ENCODE data around the gene ZNF850. TPM values are rescaled to one million over a fixed set of nuclear protein-coding genes. Genes with fewer than 3 reads are reported as not detected.
"Not testable (repeated sequence)": the region's sequence is repeated elsewhere in the genome, so short reads cannot be mapped to it uniquely, and the experiment has no call there.

The ZNF850 gene
- total RNA-seq, 1 donor from 2014 or later: 7.9 TPM

GRCh38 chr19:36745870-36746269 lies 26.7 kb downstream of the ZNF850 start:
- H3K4me1 Mint-ChIP-seq: no peaks in the 10 kb centered on the region
- no peak for ATAC-seq (ENCODE audit: low read depth)
- no peaks in the 10 kb centered on the region for H3K27me3 Mint-ChIP-seq
- no peak overlapping the region for H3K4me3 Mint-ChIP-seq
- ChIA-PET POLR2A (no interaction called here), CTCF (no interaction called here)
- no peak overlapping the region for H3K27ac Mint-ChIP-seq
- H3K9me3 Mint-ChIP-seq: peaks cover 45% of the 10 kb centered on the region
- peaks cover 85% of the 10 kb centered on the region for H3K36me3 Mint-ChIP-seq (ENCODE audit: low read depth)
- intact Hi-C loops (cut with micrococcal nuclease): no loop called here
- TF ChIP-seq CTCF (IDR thresholded peaks at IDR 0.05): no peak
- DNase-seq: no peak

GRCh38 chr19:36736166-36736565 lies 36.4 kb downstream of the ZNF850 start:
- DNase-seq; POLR2A ChIA-PET; intact Hi-C loops (cut with micrococcal nuclease); H3K4me3 Mint-ChIP-seq; ATAC-seq (ENCODE audit: low read depth); H3K27me3 Mint-ChIP-seq; CTCF ChIA-PET; H3K4me1 Mint-ChIP-seq; H3K27ac Mint-ChIP-seq: not testable (repeated sequence)
- H3K9me3 Mint-ChIP-seq: peaks cover 52% of the 10 kb centered on the region
- H3K36me3 Mint-ChIP-seq (ENCODE audit: low read depth): peaks cover 76% of the 10 kb centered on the region

GRCh38 chr19:36719687-36720556 lies 52.7 kb downstream of the ZNF850 start:
- H3K4me1 Mint-ChIP-seq: no peaks in the 10 kb centered on the region
- H3K4me3 Mint-ChIP-seq: no peak overlapping the region
- DNase-seq: no peak
- no peak for ATAC-seq (ENCODE audit: low read depth)
- TF ChIP-seq CTCF (IDR thresholded peaks at IDR 0.05): no peak
- CTCF ChIA-PET: no interaction called here
- intact Hi-C loops (cut with micrococcal nuclease): no loop called here
- H3K36me3 Mint-ChIP-seq (ENCODE audit: low read depth): peaks cover 67% of the 10 kb centered on the region
- peaks cover 39% of the 10 kb centered on the region for H3K9me3 Mint-ChIP-seq
- POLR2A ChIA-PET: no interaction called here
- H3K27ac Mint-ChIP-seq: no peak overlapping the region
- no peaks in the 10 kb centered on the region for H3K27me3 Mint-ChIP-seq

GRCh38 chr19:36709423-36709822 lies 63.2 kb downstream of the ZNF850 start:
- CTCF ChIA-PET: no interaction called here
- TF ChIP-seq CTCF (IDR thresholded peaks at IDR 0.05): no peak
- H3K36me3 Mint-ChIP-seq (ENCODE audit: low read depth): peaks cover 94% of the 10 kb centered on the region
- intact Hi-C loops (cut with micrococcal nuclease): no loop called here
- POLR2A ChIA-PET: interaction anchor here (0.7 kb wide), 1 partner anchor 885 kb away, joined by 5 read pairs; the partner anchor contains the start of gene ZNF571
- ATAC-seq (ENCODE audit: low read depth) (no peak), DNase-seq (no peak)
- no peak overlapping the region for H3K27ac Mint-ChIP-seq
- H3K9me3 Mint-ChIP-seq: peaks cover 43% of the 10 kb centered on the region
- no peaks in the 10 kb centered on the region for H3K4me1 Mint-ChIP-seq
- no peak overlapping the region for H3K4me3 Mint-ChIP-seq
- no peaks in the 10 kb centered on the region for H3K27me3 Mint-ChIP-seq

- peaks cover 38% of the 10 kb centered on the region for H3K9me3 Mint-ChIP-seq
- no peaks in the 10 kb centered on the region for H3K27me3 Mint-ChIP-seq
- ATAC-seq (ENCODE audit: low read depth) (no peak), DNase-seq (no peak)
- no peak overlapping the region for H3K27ac Mint-ChIP-seq
- TF ChIP-seq CTCF (IDR thresholded peaks at IDR 0.05): no peak
- ChIA-PET CTCF (no interaction called here), POLR2A (no interaction called here)
- H3K4me3 Mint-ChIP-seq: no peak overlapping the region
- H3K4me1 Mint-ChIP-seq: no peaks in the 10 kb centered on the region
- H3K36me3 Mint-ChIP-seq (ENCODE audit: low read depth): peaks cover 86% of the 10 kb centered on the region
- intact Hi-C loops (cut with micrococcal nuclease): no loop called here
Measured at GRCh38 chr19:36707134-36707533, 65.5 kb downstream of the ZNF850 start.

Measured in activated B cell treated with CpG ODN at 0.5 μM for 24 hours (primary cell).